Measurements from ENCODE around the gene CEP112. TPM values are rescaled to one million over a fixed set of nuclear protein-coding genes. Genes with fewer than 3 reads are reported as not detected.

CEP112 gene
- total and polyA plus RNA-seq, 2 of the 13 experiments (the other 11 are each of a cell fraction or from before 2014, with no cell fraction given): 1.2 to 3.4 TPM

DNA sequence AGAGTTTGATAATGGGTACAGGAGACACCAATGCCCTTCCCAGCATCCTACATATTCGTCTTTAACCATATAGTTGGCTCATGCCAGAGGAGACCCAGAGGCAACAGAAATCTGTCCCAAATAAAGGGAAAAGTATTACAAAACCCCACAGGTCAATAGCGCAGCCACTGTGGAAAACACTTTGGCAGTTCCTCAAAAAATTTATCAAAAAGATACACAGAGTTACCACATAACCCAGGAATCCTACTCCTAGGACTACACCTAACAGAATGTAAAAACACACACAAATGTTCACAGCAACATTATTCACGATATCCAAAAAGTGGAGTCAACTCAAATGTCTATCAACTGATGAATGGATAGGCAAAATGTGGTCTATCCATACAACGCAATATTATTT lies 135.8 kb downstream of the CEP112 start:
- no peak overlapping the region for H3K9ac ChIP-seq (ENCODE audit: insufficient read depth, low read depth, low read length)
- H3K27ac ChIP-seq (ENCODE audit: extremely low read length, insufficient read depth, low read length): no peak overlapping the region
- H3K79me2 ChIP-seq (ENCODE audit: insufficient read depth, low read length): no peaks in the 10 kb centered on the region
- CTCF ChIA-PET (ENCODE audit: low intra/inter-chr PET ratio, low total read pairs): no interaction called here
- H4K20me1 ChIP-seq (ENCODE audit: insufficient read depth, low read length): no peaks in the 10 kb centered on the region
- no peaks in the 10 kb centered on the region for H3K36me3 ChIP-seq (replicated peaks in 1 of 2; ENCODE audit: control insufficient read depth in 1 of 2, insufficient read depth in 2 of 2, low read length in 2 of 2)
- no peaks in the 10 kb centered on the region for H3K9me3 ChIP-seq (ENCODE audit: low read length)
- 79% methylated on average over 4 of the region's 4 CpGs for WGBS (ENCODE audit: low lambda C conversion rate)
- no peak for ATAC-seq
- FAIRE-seq: no peak
- in situ Hi-C loops (cut with HindIII; ENCODE audit: extremely low pct_ligation_motif_present, low pct_unique_long_range_greater_than_20kb): no loop called here
- H3K27me3 ChIP-seq (ENCODE audit: control insufficient read depth in 1 of 2, insufficient read depth in 2 of 2, low read length in 2 of 2): no peaks in the 10 kb centered on the region
- H3K4me3 ChIP-seq (replicated peaks in 1 of 3; ENCODE audit: insufficient read depth in 1 of 3, low read depth in 2 of 3, low read length in 3 of 3): no peak overlapping the region
- POLR2A ChIA-PET: no interaction called here
- no TSS peak for BruUV-seq (replicated peaks)
- TF ChIP-seq DR1 (CRISPR knock-in tag; IDR thresholded peaks at IDR 0.05): no peak
- no peak for TF ChIP-seq ZNF142 (CRISPR knock-in tag; IDR thresholded peaks at IDR 0.05)
- TF ChIP-seq NFE2 (CRISPR knock-in tag; IDR thresholded peaks at IDR 0.05): no peak
- no peak for TF ChIP-seq TCF7L2 (IDR thresholded peaks at IDR 0.05; ENCODE audit: low read depth, low read length)
- TF ChIP-seq ZNF121 (CRISPR knock-in tag; IDR thresholded peaks at IDR 0.05): no peak
- no peak for TF ChIP-seq GATA4 (IDR thresholded peaks at IDR 0.05; ENCODE audit: borderline replicate concordance, low read depth)
- no peak for TF ChIP-seq ZNF841 (CRISPR knock-in tag; IDR thresholded peaks at IDR 0.05; ENCODE audit: borderline replicate concordance)
- no peak overlapping the region for H3K4me2 ChIP-seq (ENCODE audit: low read depth, low read length)
- no peak for DNase-seq (ENCODE audit: low spot score)
- H3K4me1 ChIP-seq (ENCODE audit: insufficient read depth, low read length): no peaks in the 10 kb centered on the region
- no peak overlapping the region for H2AFZ ChIP-seq (ENCODE audit: low read length)
- intact Hi-C loops (cut with micrococcal nuclease; ENCODE audit: unreplicated experiment): no loop called here

Data from HepG2 (cell line).